HL-60 (cell line): ENCODE results near the gene LRRC37A.
"Not testable (repeated sequence)": the region's sequence is repeated elsewhere in the genome, so short reads cannot be mapped to it uniquely, and the experiment has no call there.

Experiments used
- CTCF ChIP-seq: IDR thresholded peaks from one replicate; pipeline ENCODE4 v1.5.1; 2011; ENCODE audit warnings: low read length, control low read depth, inconsistent platforms; ENCODE audit not compliant: insufficient read depth
- GABPA ChIP-seq: IDR thresholded peaks from 2 replicates; pipeline ENCODE4 v1.6.1; 2012; ENCODE audit warnings: low read depth
- REST ChIP-seq: IDR thresholded peaks from 2 replicates; pipeline ENCODE4 v1.6.1; 2012; ENCODE audit warnings: low read depth; ENCODE audit not compliant: insufficient replicate concordance

GRCh38 chr17:46259845-46260661, 34.9 kb upstream of the LRRC37A start:
- TF ChIP-seq CTCF, GABPA, REST: not testable (repeated sequence)
